ENCODE measurements around the gene SPAG7. TPM values are rescaled to one million over a fixed set of nuclear protein-coding genes. Genes with fewer than 3 reads are reported as not detected.

The SPAG7 gene
- total RNA-seq, 1 experiment from 2014 or later, result 97.3 TPM

- no peak overlapping the region for H3K4me3 Mint-ChIP-seq
These were observed 12.5 kb downstream of the SPAG7 start for GRCh38 chr17:4955091-4955490.

DNA sequence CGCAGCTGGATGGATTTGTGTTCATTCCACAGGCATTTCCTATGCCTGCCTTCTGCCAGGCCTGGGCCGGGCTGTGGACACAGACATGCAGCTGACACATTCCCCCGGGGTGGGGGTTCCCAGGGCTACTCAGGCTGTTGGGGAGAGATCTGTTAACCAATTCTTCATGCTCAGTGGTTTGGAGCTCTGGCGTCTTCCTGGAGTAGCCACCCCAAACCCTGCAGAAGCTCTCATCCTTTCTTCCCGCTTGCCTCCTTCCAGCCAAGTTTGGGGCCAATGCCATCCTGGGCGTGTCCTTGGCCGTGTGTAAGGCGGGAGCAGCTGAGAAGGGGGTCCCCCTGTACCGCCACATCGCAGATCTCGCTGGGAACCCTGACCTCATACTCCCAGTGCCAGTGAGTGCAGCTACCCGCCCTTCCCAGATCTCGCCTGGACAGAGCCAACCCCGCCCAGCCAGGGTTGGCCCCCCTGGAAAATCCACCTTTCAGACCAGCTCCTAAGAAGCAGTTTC is 14.1 kb downstream of the SPAG7 start:
- no peak overlapping the region for H3K4me3 Mint-ChIP-seq
- ATAC-seq, result no peak
- POLR2A ChIA-PET, result interaction anchor here (0.5 to 2.1 kb wide), 3 partner anchors 13 to 143 kb away, joined by 3 to 7 read pairs (median 3); no protein-coding TSS in a partner anchor

More at GRCh38 chr17:4955091-4955490, 12.5 kb downstream of the SPAG7 start:
- ChIA-PET POLR2A (interaction anchor here (1.0 kb wide), 1 partner anchor 12 kb away, joined by 4 read pairs; the partner anchor contains the start of gene SPAG7), CTCF (interaction anchor here (0.6 to 2.7 kb wide), 5 partner anchors 12 to 73 kb away, joined by 3 to 13 read pairs (median 6); partner anchors contain the start of genes RNF167, SLC25A11 and SPAG7)
- TF ChIP-seq ZNF423 (CRISPR knock-in tag; IDR thresholded peaks at IDR 0.05) (no peak), FOXJ3 (CRISPR knock-in tag; IDR thresholded peaks at IDR 0.05; ENCODE audit: borderline replicate concordance) (no peak), ERG (CRISPR knock-in tag; IDR thresholded peaks at IDR 0.05) (no peak), ZNF671 (CRISPR knock-in tag; IDR thresholded peaks at IDR 0.05) (no peak), GTF2I (CRISPR knock-in tag; conservative IDR thresholded peaks at IDR 0.05) (no peak), ZSCAN18 (CRISPR knock-in tag; IDR thresholded peaks at IDR 0.05) (no peak), ZNF512 (CRISPR knock-in tag; IDR thresholded peaks at IDR 0.05; ENCODE audit: borderline replicate concordance) (no peak), IRF1 (CRISPR knock-in tag; IDR thresholded peaks at IDR 0.05) (no peak), CREM (CRISPR knock-in tag; IDR thresholded peaks at IDR 0.05) (no peak), NFATC4 (CRISPR knock-in tag; IDR thresholded peaks at IDR 0.05) (no peak)
- TF ChIP-seq, protein P1, sequence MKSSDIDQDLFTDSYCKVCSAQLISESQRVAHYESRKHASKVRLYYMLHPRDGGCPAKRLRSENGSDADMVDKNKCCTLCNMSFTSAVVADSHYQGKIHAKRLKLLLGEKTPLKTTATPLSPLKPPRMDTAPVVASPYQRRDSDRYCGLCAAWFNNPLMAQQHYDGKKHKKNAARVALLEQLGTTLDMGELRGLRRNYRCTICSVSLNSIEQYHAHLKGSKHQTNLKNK (CRISPR knock-in tag; IDR thresholded peaks at IDR 0.05), result no peak
- H3K9me3 Mint-ChIP-seq, result no peaks in the 10 kb centered on the region
- no peak for DNase-seq (ENCODE audit: low spot score)
- ATAC-seq, result no peak
- H3K27me3 Mint-ChIP-seq (ENCODE audit: low read depth), result no peaks in the 10 kb centered on the region
- no peak overlapping the region for H3K27ac Mint-ChIP-seq
- H3K36me3 Mint-ChIP-seq, result peaks cover 7% of the 10 kb centered on the region; the same call in 1 of the 2 replicates
- H3K4me1 Mint-ChIP-seq, result peaks cover 38% of the 10 kb centered on the region

More for the DNA sequence above, 14.1 kb downstream of the SPAG7 start:
- Mint-ChIP-seq H3K9me3 (no peaks in the 10 kb centered on the region), H3K4me1 (peaks cover 34% of the 10 kb centered on the region), H3K27ac (no peak overlapping the region), H3K36me3 (no peaks in the 10 kb centered on the region), H3K27me3 (ENCODE audit: low read depth) (no peaks in the 10 kb centered on the region)
- TF ChIP-seq ZNF396 (CRISPR knock-in tag; IDR thresholded peaks at IDR 0.05; ENCODE audit: borderline replicate concordance), result no peak
- no peak for TF ChIP-seq PRDM15 (CRISPR knock-in tag; IDR thresholded peaks at IDR 0.05)
- TF ChIP-seq ZNF121 (CRISPR knock-in tag; IDR thresholded peaks at IDR 0.05), result no peak
- no peak for TF ChIP-seq TP53 (CRISPR knock-in tag; IDR thresholded peaks at IDR 0.05)
- TF ChIP-seq ZNF671 (CRISPR knock-in tag; IDR thresholded peaks at IDR 0.05), result no peak
- TF ChIP-seq IRF2 (CRISPR knock-in tag; IDR thresholded peaks at IDR 0.05; ENCODE audit: borderline replicate concordance, low read depth), result no peak
- TF ChIP-seq CREB1 (CRISPR knock-in tag; IDR thresholded peaks at IDR 0.05), result no peak
- TF ChIP-seq ZBTB43 (CRISPR knock-in tag; IDR thresholded peaks at IDR 0.05), result no peak
- TF ChIP-seq SP1 (CRISPR knock-in tag; conservative IDR thresholded peaks at IDR 0.05), result no peak
- TF ChIP-seq NFE2L1 (CRISPR knock-in tag; IDR thresholded peaks at IDR 0.05), result no peak
- DNase-seq (ENCODE audit: low spot score), result no peak
- CTCF ChIA-PET, result interaction anchor here (1.1 kb wide), 2 partner anchors 33 to 44 kb away, joined by 3 to 4 read pairs; no protein-coding TSS in a partner anchor
